CD1c-positive myeloid dendritic cell (primary cell): ENCODE measurements around the gene CCDC70.
A peak's percentile ranks its signal among the peaks of the same experiment; 100 is the strongest.
"Not testable (repeated sequence)": the region's sequence is repeated elsewhere in the genome, so short reads cannot be mapped to it uniquely, and the experiment has no call there.

Source experiments
- DNase-seq: peaks from one replicate; pipeline ENCODE4 v3.0.0-alpha.2; 2016; ENCODE audit errors: extremely low spot score

CCDC70 gene

DNA sequence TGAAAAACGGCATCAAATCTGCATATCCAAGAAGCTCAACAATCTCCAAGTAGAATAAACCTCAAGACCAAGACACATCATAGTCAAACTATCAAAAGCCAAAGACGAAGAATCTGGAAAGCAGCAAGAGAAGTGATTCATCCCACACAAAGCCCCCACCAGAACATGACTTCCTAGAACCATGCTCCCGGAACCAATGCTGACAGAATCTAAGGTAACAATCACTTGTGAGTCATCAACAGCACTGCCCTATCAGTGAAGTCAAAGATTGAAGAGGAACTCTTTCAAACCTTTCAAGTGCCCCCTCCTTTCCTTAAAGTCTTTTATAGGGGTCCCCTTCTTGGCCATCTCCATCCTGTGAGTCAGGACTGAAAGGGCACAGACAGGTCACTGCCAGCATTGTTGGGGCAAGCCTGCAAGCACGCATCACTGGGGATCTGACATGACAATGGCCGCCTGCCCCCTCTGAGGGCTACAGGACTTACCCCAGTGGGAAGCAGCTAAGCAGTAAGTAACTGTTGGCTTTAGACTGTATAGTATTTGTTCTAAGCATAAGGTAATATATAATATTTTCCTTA, at the start of gene CCDC70:
CCDC70 (plus strand) TSS at position 247 of the 578 bp plus-strand sequence. CDS start 3,443 bp downstream, outside the sequence.
- no peak for DNase-seq

GRCh38 chr13:51814071-51814470, 47.7 kb upstream of the CCDC70 start:
- no peak for DNase-seq

- DNase-seq: peak; percentile 76
These were observed 46.7 kb upstream of the CCDC70 start for GRCh38 chr13:51814825-51815650.

DNA sequence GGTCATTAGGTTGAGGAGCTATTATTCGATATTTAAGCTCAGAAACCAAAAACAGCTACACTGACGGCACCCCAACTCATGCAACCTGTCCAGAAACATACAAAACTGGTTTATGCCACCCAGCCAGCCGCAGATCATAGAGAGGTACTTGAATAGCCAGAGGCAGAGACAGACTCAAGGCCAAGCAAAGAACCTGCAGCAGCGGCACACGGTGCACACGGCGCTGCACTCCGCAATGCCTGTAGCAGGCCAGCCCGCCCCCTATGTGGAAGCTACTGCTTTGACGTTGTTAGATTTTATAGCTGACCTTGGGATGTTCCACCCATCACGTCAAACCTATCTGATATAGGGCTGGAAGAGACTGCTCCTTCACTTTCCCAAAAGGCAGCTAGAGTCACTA, 45.9 kb upstream of the CCDC70 start:
- DNase-seq: no peak

- DNase-seq: no peak
These were observed 45.0 kb upstream of the CCDC70 start for GRCh38 chr13:51816604-51817249.

DNA sequence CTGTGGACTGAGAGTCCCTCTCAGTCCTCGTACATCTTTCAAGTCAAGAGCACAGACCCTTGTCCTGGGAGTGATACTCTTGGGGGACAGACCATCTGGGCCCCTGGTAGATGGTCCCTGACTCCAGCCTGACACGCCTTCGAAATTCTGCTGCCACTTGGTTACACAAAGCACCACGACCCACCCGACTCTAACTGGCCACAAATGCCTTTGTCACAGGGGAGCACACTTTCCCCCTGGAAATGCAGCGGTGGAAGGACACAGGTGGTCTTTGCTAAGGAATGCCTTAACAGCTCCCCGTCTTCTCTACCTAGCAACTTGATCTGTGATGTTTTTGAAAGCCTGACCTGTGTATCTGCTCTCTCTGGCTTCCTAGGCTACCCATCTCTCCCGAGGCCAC, 44.1 kb upstream of the CCDC70 start:
- DNase-seq: no peak

DNA sequence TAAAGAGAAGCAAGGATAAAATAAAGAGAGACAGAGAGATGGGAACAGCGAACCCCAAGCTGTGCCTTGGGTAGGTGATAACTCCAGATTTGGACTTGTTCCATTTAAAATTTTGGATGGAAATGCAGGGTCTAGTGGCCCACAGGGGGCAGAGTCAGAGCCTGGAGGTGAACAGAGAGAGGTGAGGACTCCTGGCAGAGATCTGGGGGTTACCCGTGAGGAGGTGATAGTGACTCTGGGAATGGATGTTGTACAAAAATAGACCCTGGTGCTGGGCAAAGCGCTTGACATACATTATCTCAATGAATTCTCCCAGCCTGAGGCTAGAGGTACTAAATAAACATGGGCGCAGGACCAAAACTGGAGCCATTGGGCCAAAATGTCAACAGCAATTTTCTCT, 43.5 kb upstream of the CCDC70 start:
- DNase-seq: no peak

- DNase-seq: peak; percentile 78
These were observed 42.8 kb upstream of the CCDC70 start for GRCh38 chr13:51818781-51819511.

DNA sequence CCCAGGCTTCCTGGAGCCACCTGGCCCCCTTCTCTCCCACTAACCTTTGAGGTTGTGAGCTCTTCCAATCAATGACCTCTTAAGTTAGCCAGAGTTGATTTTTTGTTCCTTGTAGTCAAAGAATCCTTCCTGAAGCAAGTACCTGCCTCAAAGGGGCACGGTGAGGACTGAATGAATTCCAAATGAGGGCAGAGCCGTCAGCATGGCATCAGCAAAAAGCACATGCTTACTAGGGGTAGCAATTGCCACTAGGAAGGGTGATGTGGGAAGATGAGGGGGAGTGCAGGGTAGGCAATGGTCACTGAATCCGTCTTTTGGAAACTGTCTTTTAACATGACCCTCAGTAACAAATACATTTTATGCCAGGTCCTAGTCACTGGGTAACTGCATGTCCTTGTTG, 42.2 kb upstream of the CCDC70 start:
- no peak for DNase-seq

- DNase-seq: no peak
These were observed 41.7 kb upstream of the CCDC70 start for GRCh38 chr13:51820016-51820597.

- peak; percentile 48 for DNase-seq
These were observed 40.2 kb upstream of the CCDC70 start for GRCh38 chr13:51821606-51822005.

GRCh38 chr13:51822106-51822815, 39.5 kb upstream of the CCDC70 start:
- no peak for DNase-seq

DNA sequence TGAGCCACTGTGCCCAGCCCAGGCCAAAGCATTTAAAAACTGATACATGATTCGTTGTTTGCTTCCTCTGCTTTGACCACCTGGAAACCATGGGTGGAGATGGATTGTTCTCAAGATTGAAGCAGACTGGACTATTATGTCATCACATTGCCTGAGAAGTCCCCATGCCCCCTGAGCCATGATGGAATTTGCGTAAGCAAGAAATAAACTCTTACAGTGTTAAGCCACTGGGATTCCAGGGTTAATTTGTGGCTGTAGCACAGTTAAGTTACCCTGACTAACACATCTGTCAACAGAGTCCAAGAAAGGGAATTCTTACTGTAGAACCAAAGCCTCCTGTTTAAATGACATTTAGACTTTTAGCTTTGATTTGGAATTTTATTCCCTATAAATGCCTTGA, 38.4 kb upstream of the CCDC70 start:
- DNase-seq: no peak

DNA sequence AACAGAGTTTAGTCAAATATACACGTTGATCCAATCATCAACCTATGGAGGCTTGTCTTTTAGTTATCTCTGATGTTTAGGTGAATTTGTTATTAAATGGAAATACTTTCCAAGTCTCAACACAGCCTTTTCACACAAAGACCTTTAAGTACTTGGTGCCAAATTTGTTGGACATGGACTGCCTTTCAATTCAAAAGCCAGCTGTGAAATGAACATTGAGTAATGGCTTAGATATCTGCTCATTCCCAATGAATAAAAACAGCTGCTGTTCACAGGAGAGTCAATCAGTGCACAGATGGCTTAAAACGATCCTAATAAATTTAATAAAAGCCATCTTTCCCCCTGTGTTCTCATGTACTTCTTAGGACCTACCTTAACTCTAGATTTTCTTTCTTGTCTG, 37.9 kb upstream of the CCDC70 start:
- no peak for DNase-seq

DNA sequence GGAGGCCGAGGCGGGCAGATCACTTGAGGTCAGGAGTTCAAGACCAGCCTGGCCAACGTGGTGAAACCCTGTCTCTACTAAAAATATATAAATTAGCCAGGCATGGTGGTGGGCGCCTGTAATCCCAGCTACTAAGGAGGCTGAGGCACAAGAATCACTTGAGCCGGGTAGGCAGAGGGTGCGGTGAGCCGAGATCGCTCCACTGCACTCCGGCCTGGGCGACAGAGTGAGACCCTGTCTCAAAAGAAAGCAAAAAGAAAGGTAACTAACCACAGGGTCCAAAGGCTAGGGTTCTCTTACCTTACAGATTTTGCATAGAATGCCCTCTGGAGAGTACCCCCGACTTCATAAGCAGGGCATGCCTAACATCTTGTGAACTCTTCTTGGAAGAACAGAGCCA, 37.1 kb upstream of the CCDC70 start:
- DNase-seq: not testable (repeated sequence)

DNA sequence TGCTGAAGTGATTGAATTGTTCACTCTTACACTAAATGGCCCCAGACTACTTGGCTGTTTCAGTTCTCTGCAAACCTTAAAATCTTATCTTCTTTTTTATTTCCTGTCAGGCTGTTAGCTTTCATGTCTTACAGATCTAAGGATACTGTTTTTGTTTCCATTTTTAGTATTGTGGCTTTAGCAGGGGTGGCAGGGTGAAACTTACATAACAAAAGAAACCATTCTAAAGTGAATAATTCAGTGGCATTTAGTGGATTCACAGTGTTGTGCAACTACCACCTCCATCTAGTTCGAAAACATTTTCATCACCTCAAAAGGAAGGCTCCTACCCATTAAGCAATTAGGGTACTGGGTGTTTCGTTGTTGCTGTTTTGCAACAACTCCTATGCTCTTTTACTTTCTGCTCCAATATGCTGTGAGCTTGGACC, 36.6 kb upstream of the CCDC70 start:
- DNase-seq: peak; percentile 61

GRCh38 chr13:51825681-51826254, 36.0 kb upstream of the CCDC70 start:
- no peak for DNase-seq

GRCh38 chr13:51826606-51827005, 35.2 kb upstream of the CCDC70 start:
- peak; percentile 33 for DNase-seq

DNA sequence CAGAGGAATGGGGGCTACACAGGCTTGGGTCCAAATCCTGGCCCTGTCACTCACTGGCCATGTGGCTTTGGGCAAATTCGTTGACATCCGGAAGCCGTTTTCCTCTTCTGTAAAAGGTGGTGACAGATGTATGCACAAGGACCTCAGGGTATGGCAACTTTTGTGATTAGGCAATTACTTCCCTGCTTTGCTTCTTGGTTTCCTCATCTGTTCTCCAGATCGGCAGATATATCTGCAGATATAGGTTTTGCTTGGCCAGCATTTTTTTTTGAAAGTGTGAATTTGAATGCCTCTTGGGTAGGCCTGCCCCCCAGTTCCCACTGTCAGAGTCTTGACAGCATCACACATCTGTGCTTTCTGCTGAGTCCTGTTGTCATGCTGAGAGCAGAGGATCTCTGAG, 34.5 kb upstream of the CCDC70 start:
- DNase-seq: peak; percentile 32

GRCh38 chr13:51828730-51829567, 32.8 kb upstream of the CCDC70 start:
- no peak for DNase-seq
